HCT116 (cell line): ENCODE measurements around the gene ARCN1. TPM values are rescaled to one million over a fixed set of nuclear protein-coding genes. Genes with fewer than 3 reads are reported as not detected.

Experiments
- ATAC-seq: fragments of 200-7000 bp; cut with Tn5 transposase; 2 replicates; pipeline ENCODE4 v1.9.1; 2020; ENCODE audit warnings: mild to moderate bottlenecking, moderate library complexity
- BruUV-seq: library from RNA; stranded (reverse); fragments of 400-500 nt; replicated peaks from 2 replicates; lab custom pipeline; 2021; lab: Mats Ljungman, UMichigan
- CTCF ChIA-PET: fragments of 300-600 bp; sonication (Branson Sonifier 250); formaldehyde crosslinking; loops from one replicate; lab custom pipeline; 2021; ENCODE audit warnings: antibody characterized with exemption; lab: Charles Lee
- POLR2A ChIA-PET: fragments of 300-600, 350-600 bp; sonication (Branson Sonifier 250); formaldehyde crosslinking; loops from one replicate; lab custom pipeline; 2021; ENCODE audit warnings: antibody characterized with exemption; lab: Charles Lee
- RAD21 ChIA-PET, 2 experiments: fragments of 300-600 bp; sonication (Branson Sonifier 250); formaldehyde crosslinking; loops; one replicate each; lab custom pipeline; 2023; ENCODE audit warnings: low total read pairs in 2 of 2; ENCODE audit not compliant: uncharacterized antibody in 2 of 2, unreplicated experiment in 2 of 2, low non-redundant PET in 1 of 2; lab: Charles Lee
- DNase-seq: peaks from one replicate; pipeline ENCODE4 v3.0.0-alpha.2; 2010; ENCODE audit warnings: low read depth, low spot score
- H2AFZ ChIP-seq: fragments of 200-600 bp; shearing (Covaris generic), sonication (generic); 2 replicates; pipeline ENCODE4 v1.6.1; 2017; ENCODE audit warnings: low read depth, mixed run types, mixed read lengths, antibody characterized with exemption, low read length; ENCODE audit not compliant: poor library complexity, severe bottlenecking
- H3K27ac ChIP-seq: 2 replicates; pipeline ENCODE4 v1.5.1; 2012; ENCODE audit warnings: low read depth, low read length
- H3K27me3 ChIP-seq: fragments of 200-600 bp; sonication (generic); 2 replicates; pipeline ENCODE4 v1.6.1; 2016; ENCODE audit warnings: mixed run types, low read length, mixed read lengths; ENCODE audit not compliant: insufficient read depth
- H3K36me3 ChIP-seq, 2 experiments: fragments of 200-500 bp in 1 of 2; fragments of 200-600 bp in 1 of 2; sonication (Bioruptor generic) in 1 of 2; sonication (generic) in 1 of 2; 2 replicates each; pipeline versions ENCODE4 v1.5.1 to v1.6.1; 2014 to 2016; ENCODE audit warnings: low read length in 2 of 2, inconsistent platforms in 1 of 2, mixed read lengths in 1 of 2, mixed run types in 1 of 2; ENCODE audit not compliant: insufficient read depth in 2 of 2, control insufficient read depth in 1 of 2
- H3K4me1 ChIP-seq, 2 experiments: fragments of 200-600 bp in 1 of 2; sonication (generic) in 1 of 2; 2 replicates each; pipeline versions ENCODE4 v1.5.1 to v1.6.1; 2012 to 2017; ENCODE audit warnings: low read length in 2 of 2, inconsistent platforms in 1 of 2, mild to moderate bottlenecking in 1 of 2, mixed read lengths in 1 of 2, mixed run types in 1 of 2, moderate library complexity in 1 of 2; ENCODE audit not compliant: insufficient read depth in 2 of 2, control insufficient read depth in 1 of 2
- H3K4me2 ChIP-seq: fragments of 200-600 bp; sonication (generic); 2 replicates; pipeline ENCODE4 v1.6.1; 2017; ENCODE audit warnings: mixed run types, low read length, mixed read lengths
- H3K4me3 ChIP-seq, 2 experiments: fragments of 200-600 bp in 1 of 2; sonication (generic) in 1 of 2; replicated peaks in 1 of 2; 2 replicates each; pipeline ENCODE4 v1.5.1; 2011 to 2016; ENCODE audit warnings: low read length in 2 of 2, control low read depth in 1 of 2, low read depth in 1 of 2, mild to moderate bottlenecking in 1 of 2, mixed read lengths in 1 of 2, mixed run types in 1 of 2
- H3K79me2 ChIP-seq: fragments of 200-600 bp; sonication (generic); 2 replicates; pipeline ENCODE4 v1.6.1; 2017; ENCODE audit warnings: mild to moderate bottlenecking, mixed run types, low read length, moderate library complexity, mixed read lengths; ENCODE audit not compliant: insufficient read depth
- H3K9ac ChIP-seq: fragments of 200-600 bp; sonication (generic); 2 replicates; pipeline ENCODE4 v1.6.1; 2016; ENCODE audit warnings: low read length, mixed read lengths
- H3K9me2 ChIP-seq: fragments of 200-600 bp; sonication (generic), shearing (Covaris generic); 2 replicates; pipeline ENCODE4 v1.6.1; 2017; ENCODE audit warnings: mixed run types, mild to moderate bottlenecking, moderate library complexity; ENCODE audit not compliant: insufficient read depth
- H3K9me3 ChIP-seq, 2 experiments: fragments of 200-500 bp in 1 of 2; fragments of 200-600 bp in 1 of 2; sonication (Bioruptor generic) in 1 of 2; sonication (generic) in 1 of 2; 2 replicates each; pipeline ENCODE4 v1.6.1; 2014 to 2017; ENCODE audit warnings: low read length in 2 of 2, mixed read lengths in 2 of 2, inconsistent platforms in 1 of 2, low read depth in 1 of 2, mild to moderate bottlenecking in 1 of 2, mixed run types in 1 of 2, moderate library complexity in 1 of 2; ENCODE audit not compliant: control insufficient read depth in 1 of 2, insufficient read depth in 1 of 2
- H4K20me1 ChIP-seq: fragments of 200-600 bp; sonication (generic), shearing (Covaris generic); 2 replicates; pipeline ENCODE4 v1.6.1; 2017; ENCODE audit warnings: mixed run types, mild to moderate bottlenecking, moderate library complexity; ENCODE audit not compliant: insufficient read depth
- EZH2 ChIP-seq: fragments of 200-600 bp; sonication (generic); IDR thresholded peaks from 2 replicates; pipeline ENCODE4 v1.6.1; 2017; ENCODE audit warnings: antibody characterized with exemption, mixed run types
- POLR2A ChIP-seq: IDR thresholded peaks from 2 replicates; pipeline ENCODE4 v1.7.0; 2011; ENCODE audit warnings: borderline replicate concordance; ENCODE audit not compliant: insufficient read depth, insufficient read length; ENCODE audit errors: extremely low read depth
- POLR2AphosphoS5 ChIP-seq: IDR thresholded peaks from 2 replicates; pipeline ENCODE4 v1.6.1; 2011; ENCODE audit warnings: mild to moderate bottlenecking, low read depth, low read length, moderate library complexity
- RAD21 ChIP-seq: IDR thresholded peaks from 2 replicates; pipeline ENCODE4 v1.6.1; 2012; ENCODE audit warnings: low read depth, mild to moderate bottlenecking
- SP1 ChIP-seq: IDR thresholded peaks from 2 replicates; pipeline ENCODE4 v1.6.1; 2012; ENCODE audit warnings: low read depth
- YY1 ChIP-seq: IDR thresholded peaks from 2 replicates; pipeline ENCODE4 v1.6.1; 2011; ENCODE audit warnings: low read length, low read depth, moderate library complexity, mild to moderate bottlenecking; ENCODE audit not compliant: insufficient replicate concordance; ENCODE audit errors: extremely low read depth
- intact Hi-C: fragments of 100-400 bp; cut with micrococcal nuclease; formaldehyde crosslinking; loops from 2 replicates; pipeline ENCODE4 v1.10.0; 2022
- total RNA-seq: library from RNA; stranded (reverse); gene quantifications from one replicate; pipeline ENCODE4 v1.2.1, GENCODE V29; 2021; ENCODE audit not compliant: unreplicated experiment
- TF ChIP-seq, protein P1 (sequence below), 3 experiments: fragments of 200-600 bp in 1 of 3; sonication (generic) in 1 of 3; IDR thresholded peaks in 2 of 3; conservative IDR thresholded peaks in 1 of 3; 2 replicates each; pipeline ENCODE4 v1.5.1; 2012 to 2017; ENCODE audit warnings: low read depth in 2 of 3, low read length in 2 of 3, antibody characterized with exemption in 1 of 3, borderline replicate concordance in 1 of 3, control low read depth in 1 of 3, mild to moderate bottlenecking in 1 of 3, mixed read lengths in 1 of 3, mixed run types in 1 of 3, moderate library complexity in 1 of 3; ENCODE audit not compliant: insufficient read depth in 1 of 3

The ARCN1 gene
- total RNA-seq, 1 experiment from 2014 or later, result 147 TPM

DNA sequence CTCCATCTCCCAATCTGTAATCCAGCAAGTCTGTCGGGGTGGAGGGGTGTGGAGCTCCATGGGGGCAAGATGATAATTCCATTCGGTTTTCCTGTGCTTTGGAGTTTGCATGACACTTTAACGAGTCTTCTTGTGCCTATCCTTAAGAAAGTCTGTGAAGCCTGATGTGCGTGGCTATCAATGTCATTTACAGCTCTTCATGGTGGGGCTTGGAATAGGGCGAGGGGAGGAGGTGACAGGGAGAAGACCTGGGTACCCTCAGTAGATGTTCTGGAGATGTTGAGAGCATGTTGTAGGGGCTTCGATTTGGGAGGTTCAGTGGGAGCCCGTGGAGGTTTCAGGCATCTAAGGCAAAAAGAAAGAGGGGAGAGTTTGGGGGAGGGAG lies 34.6 kb downstream of the ARCN1 start (continued):
- TF ChIP-seq EZH2, result no peak
- TF ChIP-seq, protein P1, sequence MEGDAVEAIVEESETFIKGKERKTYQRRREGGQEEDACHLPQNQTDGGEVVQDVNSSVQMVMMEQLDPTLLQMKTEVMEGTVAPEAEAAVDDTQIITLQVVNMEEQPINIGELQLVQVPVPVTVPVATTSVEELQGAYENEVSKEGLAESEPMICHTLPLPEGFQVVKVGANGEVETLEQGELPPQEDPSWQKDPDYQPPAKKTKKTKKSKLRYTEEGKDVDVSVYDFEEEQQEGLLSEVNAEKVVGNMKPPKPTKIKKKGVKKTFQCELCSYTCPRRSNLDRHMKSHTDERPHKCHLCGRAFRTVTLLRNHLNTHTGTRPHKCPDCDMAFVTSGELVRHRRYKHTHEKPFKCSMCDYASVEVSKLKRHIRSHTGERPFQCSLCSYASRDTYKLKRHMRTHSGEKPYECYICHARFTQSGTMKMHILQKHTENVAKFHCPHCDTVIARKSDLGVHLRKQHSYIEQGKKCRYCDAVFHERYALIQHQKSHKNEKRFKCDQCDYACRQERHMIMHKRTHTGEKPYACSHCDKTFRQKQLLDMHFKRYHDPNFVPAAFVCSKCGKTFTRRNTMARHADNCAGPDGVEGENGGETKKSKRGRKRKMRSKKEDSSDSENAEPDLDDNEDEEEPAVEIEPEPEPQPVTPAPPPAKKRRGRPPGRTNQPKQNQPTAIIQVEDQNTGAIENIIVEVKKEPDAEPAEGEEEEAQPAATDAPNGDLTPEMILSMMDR (IDR thresholded peaks at IDR 0.05 in 2 of 3, conservative IDR thresholded peaks at IDR 0.05 in 1 of 3; ENCODE audit: borderline replicate concordance in 1 of 3, insufficient read depth in 1 of 3, low read depth in 2 of 3, low read length in 2 of 3), result no peak
- TF ChIP-seq SP1, result no peak

DNA sequence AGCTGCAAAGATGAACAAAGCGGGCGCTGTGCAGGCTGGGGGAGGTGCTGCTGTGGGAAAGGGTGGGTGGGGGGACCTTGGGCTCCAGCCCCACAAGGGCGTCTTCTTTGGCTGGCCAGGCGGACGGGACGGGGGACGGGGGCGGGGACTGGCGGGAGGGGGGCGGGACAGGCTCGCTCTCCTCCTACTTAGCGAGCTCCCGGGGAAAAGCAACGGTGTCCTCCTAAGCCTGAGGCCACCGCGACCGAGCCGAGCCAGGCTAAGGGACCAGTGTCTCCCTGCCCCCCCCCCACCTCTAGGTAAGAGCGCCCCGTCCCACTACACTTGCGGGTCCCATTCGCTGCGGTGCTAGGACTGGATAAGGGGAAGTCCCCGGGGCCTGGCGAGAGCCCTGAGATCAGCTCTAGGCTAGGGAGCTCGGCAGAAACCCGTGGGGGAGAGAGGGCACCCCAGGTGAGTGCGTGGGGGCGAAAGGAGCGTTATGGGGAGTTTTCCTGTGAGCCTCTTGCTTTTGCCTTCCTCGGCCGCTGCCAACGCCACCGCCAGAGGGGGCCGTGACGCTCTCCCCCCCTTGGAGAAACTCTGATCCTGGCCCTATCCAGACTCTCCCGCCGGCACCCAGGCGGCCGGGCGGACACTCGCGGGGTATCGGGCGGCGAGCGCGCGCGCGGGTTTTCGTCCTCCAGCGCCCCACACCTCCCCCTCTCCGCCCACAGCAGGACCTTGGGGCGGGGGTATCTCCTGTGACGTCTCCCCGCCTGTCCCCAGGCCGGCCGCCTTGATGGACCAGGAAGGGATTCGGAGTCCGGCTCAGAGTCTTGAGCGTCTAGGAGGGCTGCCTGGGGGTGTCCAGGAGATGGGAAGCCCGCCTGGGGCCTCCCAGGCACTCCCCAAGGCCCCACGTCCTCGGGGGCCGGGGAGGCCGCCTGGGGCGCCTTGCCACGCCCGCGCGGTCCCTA lies 35.5 kb downstream of the ARCN1 start, which contains the start of gene PHLDB1:
Gene PHLDB1, plus strand, starts transcription at position 215 of the 959 bp plus-strand sequence. CDS start 6,222 bp downstream, outside the sequence.
- Histone ChIP-seq H3K27me3 (no peaks in the 10 kb centered on the region), H3K9me2 (no peaks in the 10 kb centered on the region), H3K27ac (peak within 1 kb of the TSS; percentile 59)
- peak; percentile 71 for ATAC-seq
- POLR2A ChIA-PET, result interaction anchor here (0.7 to 3.5 kb wide), 4 partner anchors 14 to 344 kb away, joined by 3 to 19 read pairs (median 3); no protein-coding TSS in a partner anchor
- intact Hi-C loops, result loop anchor here (2.0 kb wide), 1 partner anchor 51 kb away; no protein-coding TSS in a partner anchor
- TF ChIP-seq POLR2AphosphoS5, result peak; percentile 45; the same call in 1 of the 2 replicates
- no peak for TF ChIP-seq EZH2
- peak; percentile 48 for TF ChIP-seq RAD21
- TF ChIP-seq YY1, result no peak
- peak; percentile 33 for TF ChIP-seq POLR2A
- TF ChIP-seq, protein P1 (IDR thresholded peaks at IDR 0.05 in 2 of 3, conservative IDR thresholded peaks at IDR 0.05 in 1 of 3; ENCODE audit: borderline replicate concordance in 1 of 3, insufficient read depth in 1 of 3, low read depth in 2 of 3, low read length in 2 of 3), result peak; percentile 57 to 60 (median 58); a peak in 5 of 6 replicates
- TF ChIP-seq, all 23 proteins: peak for 4
- no peaks in the 10 kb centered on the region for H3K36me3 ChIP-seq
- ChIA-PET RAD21 (no interaction called here), CTCF (interaction anchor here (0.8 to 2.6 kb wide), 8 partner anchors 8 to 82 kb away, joined by 3 to 10 read pairs (median 4); no protein-coding TSS in a partner anchor)
- peak within 1 kb of the TSS; percentile 78 for H3K9ac ChIP-seq
- no peak for DNase-seq
- peaks cover 12 to 33% of the 10 kb centered on the region in 2 experiments; a peak in 3 of 4 replicates for H3K4me1 ChIP-seq
- no peaks in the 10 kb centered on the region for H3K79me2 ChIP-seq
- H4K20me1 ChIP-seq, result no peaks in the 10 kb centered on the region
- H3K4me2 ChIP-seq, result peak within 1 kb of the TSS; percentile 99
- peak within 1 kb of the TSS; percentile 69 to 79 for H3K4me3 ChIP-seq
- H2AFZ ChIP-seq, result peak within 1 kb of the TSS; percentile 78
- no TSS peak for BruUV-seq
- no peaks in the 10 kb centered on the region for H3K9me3 ChIP-seq
